Adrenal gland (tissue), 5 donors: ENCODE measurements around the gene SSC5D.

Source experiments
- POLR2A ChIP-seq, 2 donors: fragments of 450-650 bp; IDR thresholded peaks; one replicate each; pipeline ENCODE4 v1.6.1; 2017; ENCODE audit warnings: antibody characterized with exemption in 2 of 2, mild to moderate bottlenecking in 2 of 2, moderate library complexity in 1 of 2
- TF ChIP-seq, protein P1 (sequence below), 6 experiments: fragments of 450-650 bp in 4 of 6; fragments of 200-600 bp in 2 of 6; sonication (generic) in 1 of 6; IDR thresholded peaks; 1 replicate in 5 of 6; 2 replicates in 1 of 6; pipeline versions ENCODE4 v1.5.1 to v1.8.0; 2016 to 2021; ENCODE audit warnings: antibody characterized with exemption in 6 of 6, mild to moderate bottlenecking in 2 of 6, moderate library complexity in 1 of 6
- donor health status: DM: no; HTN: no; CAD: no.

DNA sequence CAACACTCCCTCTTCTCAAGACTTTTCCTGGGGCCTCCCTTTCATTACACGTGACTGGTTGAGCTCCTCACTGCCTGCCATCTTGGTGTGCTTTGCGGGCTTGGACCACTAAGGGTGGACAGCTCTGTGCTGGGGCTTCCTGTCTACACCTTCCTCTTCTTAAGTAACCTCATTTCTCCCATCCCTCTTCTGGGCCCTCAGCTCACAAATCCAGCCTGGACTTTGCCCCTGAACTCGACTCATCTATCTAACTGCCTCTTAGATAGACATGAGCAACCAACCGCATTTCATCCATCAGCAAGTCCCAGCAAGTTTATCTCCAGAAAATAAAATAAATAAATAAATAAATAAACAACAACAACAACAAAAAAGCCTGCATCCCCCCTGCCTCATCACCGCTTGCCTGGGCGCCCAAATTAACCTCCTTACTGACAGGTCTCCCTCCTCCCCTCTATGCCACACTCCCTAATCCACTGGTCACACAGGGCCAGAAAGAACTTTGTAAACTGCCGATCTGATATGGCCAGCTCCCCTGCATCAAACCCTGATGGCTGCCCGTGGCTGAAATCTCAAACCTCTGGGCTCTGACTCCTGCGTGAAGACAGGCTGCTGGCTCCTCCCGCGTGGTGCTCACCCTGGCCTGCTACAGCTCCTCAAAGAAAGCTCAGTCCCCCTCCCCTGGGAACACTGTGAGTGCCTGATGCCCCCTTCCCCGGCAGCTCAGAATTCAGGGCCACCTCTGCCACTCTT, 34.5 kb upstream of the SSC5D start:
- TF ChIP-seq, protein P1, sequence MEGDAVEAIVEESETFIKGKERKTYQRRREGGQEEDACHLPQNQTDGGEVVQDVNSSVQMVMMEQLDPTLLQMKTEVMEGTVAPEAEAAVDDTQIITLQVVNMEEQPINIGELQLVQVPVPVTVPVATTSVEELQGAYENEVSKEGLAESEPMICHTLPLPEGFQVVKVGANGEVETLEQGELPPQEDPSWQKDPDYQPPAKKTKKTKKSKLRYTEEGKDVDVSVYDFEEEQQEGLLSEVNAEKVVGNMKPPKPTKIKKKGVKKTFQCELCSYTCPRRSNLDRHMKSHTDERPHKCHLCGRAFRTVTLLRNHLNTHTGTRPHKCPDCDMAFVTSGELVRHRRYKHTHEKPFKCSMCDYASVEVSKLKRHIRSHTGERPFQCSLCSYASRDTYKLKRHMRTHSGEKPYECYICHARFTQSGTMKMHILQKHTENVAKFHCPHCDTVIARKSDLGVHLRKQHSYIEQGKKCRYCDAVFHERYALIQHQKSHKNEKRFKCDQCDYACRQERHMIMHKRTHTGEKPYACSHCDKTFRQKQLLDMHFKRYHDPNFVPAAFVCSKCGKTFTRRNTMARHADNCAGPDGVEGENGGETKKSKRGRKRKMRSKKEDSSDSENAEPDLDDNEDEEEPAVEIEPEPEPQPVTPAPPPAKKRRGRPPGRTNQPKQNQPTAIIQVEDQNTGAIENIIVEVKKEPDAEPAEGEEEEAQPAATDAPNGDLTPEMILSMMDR (IDR thresholded peaks at IDR 0.05): no peak
- no peak for TF ChIP-seq POLR2A (IDR thresholded peaks at IDR 0.05)
